ENCODE measurements around the gene ZDHHC7. TPM values are rescaled to one million over a fixed set of nuclear protein-coding genes. Genes with fewer than 3 reads are reported as not detected.
A peak's percentile ranks its signal among the peaks of the same experiment; 100 is the strongest.

ZDHHC7 gene
- total RNA-seq, 1 donor from 2014 or later, result 21.1 TPM

GRCh38 chr16:85018529-85019236 lies 7.3 kb upstream of the ZDHHC7 start:
- no peak for DNase-seq

DNA sequence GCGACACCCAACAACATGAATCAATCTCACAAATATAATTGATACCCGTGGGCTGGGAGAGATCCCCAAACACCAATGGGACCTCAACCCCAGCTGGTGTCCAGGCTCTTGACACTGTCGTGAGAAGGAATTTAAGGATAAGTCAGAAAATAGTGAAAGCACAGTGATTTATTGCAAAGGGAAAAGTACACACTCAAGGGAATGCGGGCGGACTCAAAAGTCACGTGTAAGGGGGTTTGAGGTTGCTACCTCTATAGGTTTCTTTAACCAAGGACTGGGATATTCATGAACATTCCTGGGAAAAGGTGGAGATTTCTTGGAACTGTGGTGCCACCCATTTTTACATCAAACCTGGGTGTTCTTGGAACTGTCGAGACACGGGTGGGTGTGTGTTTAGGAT lies 6.3 kb upstream of the ZDHHC7 start:
- no peak for DNase-seq

DNA sequence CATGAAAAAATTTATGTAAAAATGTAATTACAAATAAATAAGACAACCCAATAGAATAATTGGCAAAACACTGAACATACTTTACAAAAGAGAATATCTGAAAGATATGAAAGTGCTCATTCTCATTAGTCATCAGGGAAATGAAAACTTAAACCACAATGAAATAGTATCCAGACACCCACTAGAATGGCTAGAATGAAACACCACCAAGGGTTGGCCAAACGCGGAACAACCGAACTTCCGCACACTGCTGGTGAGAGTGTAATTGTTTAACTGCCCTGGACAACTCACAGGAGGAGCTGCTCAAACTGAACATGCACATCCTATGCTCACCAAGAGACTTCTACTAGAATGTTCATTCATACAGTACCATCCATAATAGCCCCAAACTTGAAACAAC lies 5.8 kb upstream of the ZDHHC7 start:
- DNase-seq, result no peak

DNA sequence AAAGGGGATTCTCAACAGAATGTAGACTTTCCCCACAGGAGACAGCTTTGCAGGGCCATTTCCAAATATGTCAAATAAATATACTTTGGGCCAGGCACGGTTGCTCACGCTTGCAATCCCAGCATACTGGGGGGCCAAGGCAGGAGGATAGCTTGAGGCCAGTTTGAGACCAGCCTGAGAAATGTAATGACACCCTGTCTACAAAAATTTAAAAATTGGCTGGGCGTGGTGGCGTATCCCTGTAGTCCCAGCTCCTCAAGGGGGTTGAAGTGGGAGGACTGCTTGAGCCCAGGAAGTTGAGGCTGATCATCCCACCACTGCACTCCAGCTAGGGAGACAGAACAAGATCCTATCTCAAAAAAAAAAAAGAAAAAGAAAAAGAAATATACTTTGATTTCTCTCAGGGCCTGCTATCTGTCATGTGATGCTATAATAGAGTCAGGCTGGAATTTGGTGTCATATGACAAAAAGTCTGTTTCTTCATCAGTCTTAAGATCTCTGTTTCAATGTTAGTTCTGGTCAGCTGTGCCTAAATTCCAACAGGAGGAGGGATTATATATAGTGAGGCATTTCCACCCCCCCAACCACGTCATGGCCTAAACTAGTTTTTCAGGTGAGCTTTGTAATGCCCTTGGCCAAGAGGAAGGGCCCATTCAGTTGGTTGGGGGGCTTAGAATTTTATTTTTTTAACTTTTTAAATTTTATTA lies 4.3 kb upstream of the ZDHHC7 start:
- no peak for DNase-seq

GRCh38 chr16:85014311-85014710 lies 3.0 kb upstream of the ZDHHC7 start:
- no peak for DNase-seq

GRCh38 chr16:85011846-85012284 lies 530 bp upstream of the ZDHHC7 start:
- no peak for DNase-seq

DNA sequence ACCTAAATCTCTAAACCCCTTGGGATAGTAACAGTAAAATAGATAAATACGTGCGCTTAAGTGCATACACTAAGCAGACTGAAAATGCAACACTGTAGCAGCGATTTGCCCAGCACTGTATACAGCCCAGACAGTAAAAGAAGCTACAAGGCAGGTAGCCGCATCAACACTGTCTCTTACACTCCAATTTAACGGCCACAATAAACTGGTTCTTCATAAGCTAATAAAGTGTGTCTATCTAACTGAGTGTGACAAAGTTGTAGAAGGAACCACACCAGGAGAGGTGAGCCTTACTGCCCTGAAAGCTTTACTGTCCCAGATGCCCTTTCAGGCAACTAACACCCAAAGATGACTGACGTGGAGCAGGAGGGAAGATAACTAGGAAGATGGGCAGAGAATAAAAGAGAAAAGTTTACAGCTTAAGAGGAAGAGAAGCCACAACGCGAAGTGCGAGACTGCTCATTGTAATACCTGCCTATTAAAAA lies 847 bp downstream of the ZDHHC7 start:
- no peak for DNase-seq

- DNase-seq, result no peak
Observed at GRCh38 chr16:85008271-85008670, 3.1 kb downstream of the ZDHHC7 start.

GRCh38 chr16:85007496-85008214 lies 3.7 kb downstream of the ZDHHC7 start:
- DNase-seq, result no peak

DNA sequence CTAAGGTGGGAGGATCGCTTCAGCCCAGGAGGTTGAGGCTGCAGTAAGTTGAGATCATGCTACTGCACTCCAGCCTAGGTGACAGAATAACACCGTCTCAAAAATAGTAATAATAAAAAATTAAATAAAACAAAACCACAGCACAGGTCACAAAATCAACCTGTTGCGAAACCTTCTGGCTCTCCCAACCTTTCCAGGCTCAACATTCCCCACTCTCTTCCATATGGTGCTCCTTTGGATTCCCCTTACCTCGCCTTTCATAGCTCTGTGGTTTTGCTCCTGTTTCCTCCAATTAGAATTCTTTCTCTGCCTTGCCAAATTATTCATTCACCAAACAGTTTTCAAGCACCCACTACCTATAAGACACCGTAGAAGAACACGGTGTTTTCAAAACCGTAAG lies 4.7 kb downstream of the ZDHHC7 start:
- DNase-seq, result no peak

GRCh38 chr16:85005285-85006069 lies 5.9 kb downstream of the ZDHHC7 start:
- peak; percentile 63 for DNase-seq

DNA sequence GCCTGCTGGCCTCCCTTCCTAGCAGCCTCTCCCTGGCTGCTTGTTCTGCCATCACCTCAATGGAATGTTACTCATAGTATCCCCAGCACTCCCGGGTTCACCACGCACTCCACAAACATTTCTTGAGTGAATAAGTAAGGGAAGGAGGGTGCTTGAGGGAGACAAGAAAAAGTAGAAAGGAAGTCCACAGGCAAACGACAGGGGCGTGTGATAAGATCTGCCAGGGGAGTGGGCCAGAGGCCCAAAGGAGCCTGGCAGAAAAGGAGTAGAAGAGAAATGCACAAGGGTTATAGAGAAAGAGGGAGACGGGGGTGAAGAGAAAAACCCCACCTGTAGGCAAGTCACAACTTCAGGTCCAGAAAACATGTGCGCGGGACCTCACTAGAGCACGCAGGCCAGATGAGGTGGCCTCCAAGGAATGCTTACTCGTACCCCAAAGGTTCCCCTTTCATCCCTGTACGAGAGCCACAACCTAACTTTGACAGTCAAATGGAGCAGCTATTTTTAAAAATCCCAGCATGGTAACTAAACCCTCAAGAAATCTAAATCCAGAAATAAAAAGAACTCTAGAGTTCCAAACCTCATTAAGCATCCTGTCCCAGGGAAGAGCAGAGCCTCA lies 6.6 kb downstream of the ZDHHC7 start:
- DNase-seq, result peak; percentile 17

GRCh38 chr16:85003725-85004586 lies 7.4 kb downstream of the ZDHHC7 start:
- no peak for DNase-seq

DNA sequence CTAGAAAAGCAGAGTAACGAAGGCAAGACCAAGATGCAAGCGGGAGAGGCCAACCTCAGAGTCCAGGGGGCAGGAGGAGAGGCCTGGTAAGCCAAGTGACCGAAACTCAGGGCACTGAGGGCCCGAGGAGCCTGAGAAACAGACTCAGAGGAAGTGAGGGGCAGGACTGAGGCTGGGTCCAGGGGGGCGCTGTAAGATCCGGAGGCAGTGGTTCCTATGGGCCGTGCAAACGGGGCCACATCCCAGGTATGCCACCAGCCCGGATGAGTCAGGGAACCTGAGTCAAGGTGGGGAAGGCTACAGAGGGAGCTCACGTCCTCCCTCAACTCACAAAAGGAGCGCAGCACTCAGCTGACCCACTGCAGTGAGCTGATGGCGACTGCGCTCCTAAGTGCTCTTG lies 8.3 kb downstream of the ZDHHC7 start:
- DNase-seq, result no peak

DNA sequence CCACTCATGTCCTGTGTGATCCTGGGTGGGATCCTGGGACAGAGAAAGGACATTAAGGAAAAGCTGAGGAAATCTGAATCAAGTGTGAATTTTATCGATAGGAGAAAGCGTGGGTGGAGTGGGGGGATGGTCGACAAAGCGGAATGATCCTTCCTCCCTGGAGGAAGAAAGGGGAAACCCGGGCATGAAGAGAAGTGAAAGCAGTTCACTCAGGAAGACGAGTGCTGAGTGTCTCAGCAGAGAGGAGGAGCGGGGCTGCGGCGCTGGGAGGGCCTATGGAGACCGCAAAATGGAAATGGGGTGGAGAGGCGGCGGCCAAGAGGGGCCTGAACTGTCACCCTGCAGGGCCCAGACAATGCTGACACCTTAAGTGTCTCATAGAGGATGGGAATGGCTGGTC lies 8.7 kb downstream of the ZDHHC7 start:
- DNase-seq, result no peak

DNA sequence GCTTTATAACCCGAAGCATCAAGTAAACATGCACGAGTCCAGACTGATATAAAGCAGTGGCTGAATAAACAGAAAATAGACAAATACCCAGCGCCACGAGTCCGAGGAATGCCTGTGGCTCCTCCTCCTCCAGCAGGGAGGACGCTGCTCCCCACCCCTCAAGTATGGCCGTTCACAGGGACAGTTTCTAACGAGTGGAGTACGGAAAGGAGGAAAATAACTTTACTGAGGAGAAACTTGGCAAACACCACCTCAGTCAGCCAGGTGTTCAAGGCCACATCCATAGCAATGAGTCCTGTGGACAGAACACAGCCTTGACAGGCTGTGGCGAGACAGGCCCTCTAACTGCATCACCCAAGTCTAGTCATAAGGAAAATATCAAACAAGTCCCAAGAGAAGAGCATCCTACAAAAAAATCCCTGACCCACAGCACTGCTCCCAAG lies 9.2 kb downstream of the ZDHHC7 start:
- DNase-seq, result no peak

GRCh38 chr16:84999857-85000480 lies 11.4 kb downstream of the ZDHHC7 start:
- no peak for DNase-seq

- DNase-seq, result no peak
Observed at GRCh38 chr16:84999200-84999599, 12.1 kb downstream of the ZDHHC7 start.

GRCh38 chr16:84996365-84996764 lies 15.0 kb downstream of the ZDHHC7 start:
- no peak for DNase-seq

GRCh38 chr16:84995663-84996062 lies 15.7 kb downstream of the ZDHHC7 start:
- DNase-seq, result no peak
